PC-3 (cell line): ENCODE data around the gene GDAP1L1. TPM values are rescaled to one million over a fixed set of nuclear protein-coding genes. Genes with fewer than 3 reads are reported as not detected.

Experiments
- ATAC-seq: fragments of 200-7000 bp; cut with Tn5 transposase; 2 replicates; pipeline ENCODE4 v1.9.1; 2020; ENCODE audit warnings: mild to moderate bottlenecking, moderate library complexity
- BruUV-seq: library from RNA; stranded (reverse); fragments of 400-500 nt; replicated peaks from 2 replicates; lab custom pipeline; 2021; lab: Mats Ljungman, UMichigan
- CTCF ChIA-PET: fragments of 300-600 bp; sonication (Branson Sonifier 250); formaldehyde crosslinking; loops from one replicate; lab custom pipeline; 2022; ENCODE audit warnings: antibody characterized with exemption; lab: Charles Lee
- POLR2A ChIA-PET: fragments of 300-600 bp; sonication (Branson Sonifier 250); formaldehyde crosslinking; loops from one replicate; lab custom pipeline; 2022; ENCODE audit warnings: antibody characterized with exemption; ENCODE audit not compliant: unreplicated experiment; lab: Charles Lee
- DNase-seq: peaks from one replicate; pipeline ENCODE4 v3.0.0-alpha.2; 2015
- H2AFZ ChIP-seq: fragments of 300-600 bp; sonication (generic); 2 replicates; pipeline ENCODE4 v1.6.0; 2016; ENCODE audit warnings: antibody characterized with exemption, low read length
- H3F3A ChIP-seq: fragments of 300-600 bp; sonication (generic); one replicate; pipeline ENCODE4 v1.6.0; 2017; ENCODE audit warnings: antibody characterized with exemption, low read length, control low read depth, mild to moderate bottlenecking; ENCODE audit not compliant: unreplicated experiment
- H3K27ac ChIP-seq: fragments of 300-600 bp; sonication (generic); 2 replicates; pipeline ENCODE4 v1.5.1; 2016; ENCODE audit warnings: mild to moderate bottlenecking, low read length
- H3K27me3 ChIP-seq: fragments of 300-600 bp; sonication (generic); 2 replicates; pipeline ENCODE4 v1.6.1; 2016; ENCODE audit warnings: low read length, mixed read lengths
- H3K36me3 ChIP-seq: fragments of 300-600 bp; sonication (generic); 2 replicates; pipeline ENCODE4 v1.6.1; 2016; ENCODE audit warnings: low read depth, mixed run types, low read length, mixed read lengths
- H3K4me1 ChIP-seq: fragments of 300-600 bp; sonication (generic); 2 replicates; pipeline ENCODE4 v1.5.1; 2016; ENCODE audit warnings: low read length; ENCODE audit not compliant: insufficient read depth
- H3K4me2 ChIP-seq: fragments of 300-600 bp; sonication (generic); 2 replicates; pipeline ENCODE4 v1.6.0; 2016; ENCODE audit warnings: low read length
- H3K4me3 ChIP-seq: fragments of 300-600 bp; sonication (generic); 2 replicates; pipeline ENCODE4 v1.5.1; 2016; ENCODE audit warnings: mild to moderate bottlenecking, low read length, mixed read lengths
- H3K79me2 ChIP-seq: fragments of 300-600 bp; sonication (generic); 2 replicates; pipeline ENCODE4 v1.6.1; 2017; ENCODE audit warnings: low read length, mixed read lengths
- H3K9ac ChIP-seq: fragments of 300-600 bp; sonication (generic); 2 replicates; pipeline ENCODE4 v1.6.0; 2016; ENCODE audit warnings: mild to moderate bottlenecking, low read length
- H3K9me2 ChIP-seq: fragments of 300-600 bp; sonication (generic); replicated peaks from 2 replicates; pipeline ENCODE4 v1.6.1; 2016; ENCODE audit warnings: mixed run types, low read length, mixed read lengths
- H3K9me3 ChIP-seq: fragments of 300-600 bp; sonication (generic); 2 replicates; pipeline ENCODE4 v1.6.1; 2016; ENCODE audit warnings: low read length, mixed read lengths
- H4K20me1 ChIP-seq: fragments of 300-600 bp; sonication (generic); 2 replicates; pipeline ENCODE4 v1.6.1; 2016; ENCODE audit warnings: low read length, mixed read lengths
- CTCF ChIP-seq: fragments of 300-600 bp; sonication (generic); conservative IDR thresholded peaks from 2 replicates; pipeline ENCODE4 v1.5.1; 2017; ENCODE audit warnings: antibody characterized with exemption, low read depth, mild to moderate bottlenecking, low read length
- EZH2 ChIP-seq: fragments of 300-600 bp; sonication (generic); IDR thresholded peaks from one replicate; pipeline ENCODE4 v1.6.1; 2017; ENCODE audit warnings: antibody characterized with exemption, mild to moderate bottlenecking, low read length; ENCODE audit not compliant: unreplicated experiment
- EZH2phosphoT487 ChIP-seq: fragments of 300-600 bp; sonication (generic); IDR thresholded peaks from 2 replicates; pipeline ENCODE4 v1.6.1; 2018; ENCODE audit warnings: mild to moderate bottlenecking, antibody characterized with exemption, low read length, borderline replicate concordance
- intact Hi-C: fragments of 100-400 bp; cut with micrococcal nuclease; formaldehyde crosslinking; loops from 2 replicates; pipeline ENCODE4 v1.9.0; 2023
- total RNA-seq: library from RNA; depleted of rRNA; stranded (reverse); fragments of >200 nt; gene quantifications from 2 replicates; pipeline ENCODE4 v1.2.3, GENCODE V29; 2014

Gene GDAP1L1
- total RNA-seq, 1 experiment from 2014 or later: not detected

DNA sequence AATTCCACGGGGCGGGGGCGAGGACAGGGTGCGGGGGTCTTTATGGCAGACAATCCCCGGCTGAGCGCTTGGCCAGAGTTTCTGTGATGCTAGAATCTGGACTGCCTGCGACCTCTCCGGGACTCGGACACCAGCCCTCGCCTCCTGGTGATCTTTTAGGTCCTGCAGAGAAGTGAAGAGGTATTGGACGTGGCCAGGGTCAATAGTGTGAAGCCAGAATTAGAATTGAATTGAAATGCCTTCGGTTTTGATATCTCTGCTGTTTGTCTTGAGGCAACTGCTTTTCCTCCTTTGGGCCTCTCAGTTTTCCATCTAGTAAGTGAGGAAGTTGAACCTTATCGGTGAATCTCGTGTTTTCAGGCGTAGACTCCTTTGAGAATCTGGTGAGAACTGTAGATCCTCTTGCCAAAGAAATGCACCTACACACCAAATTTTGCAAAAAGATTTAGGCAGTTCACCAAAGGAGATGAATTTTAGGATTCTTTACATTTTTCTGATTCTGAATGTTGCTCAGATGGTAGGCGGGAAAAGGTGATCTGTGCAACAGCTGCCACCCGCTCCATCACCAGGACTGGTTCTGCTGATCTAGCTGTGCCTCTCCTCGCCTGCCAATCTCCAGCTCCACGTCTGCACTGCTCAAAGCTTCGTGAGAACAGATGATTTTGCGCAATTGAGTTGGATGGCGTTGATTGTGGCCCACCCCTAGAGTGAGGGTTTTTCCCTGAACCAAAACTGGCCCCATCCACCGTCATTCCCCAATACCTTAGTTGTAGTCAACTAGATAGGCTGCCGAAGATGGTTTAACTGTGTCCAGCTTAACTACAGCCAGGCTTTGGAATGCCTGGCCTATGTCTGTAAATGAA is 35.7 kb upstream of the GDAP1L1 start:
- peak overlapping the region; percentile 87 for H3K4me3 ChIP-seq
- peak overlapping the region; percentile 66 for H2AFZ ChIP-seq
- no peak for TF ChIP-seq CTCF
- no peak for TF ChIP-seq EZH2phosphoT487
- TF ChIP-seq EZH2: no peak
- peaks cover 21% of the 10 kb centered on the region for H4K20me1 ChIP-seq
- H3K4me1 ChIP-seq: peaks cover 41% of the 10 kb centered on the region
- intact Hi-C loops: loop anchor here (5.0 to 10.0 kb wide), 2 partner anchors 367 to 521 kb away; no protein-coding TSS in a partner anchor
- CTCF ChIA-PET: no interaction called here
- POLR2A ChIA-PET: interaction anchor here (0.6 kb wide), 1 partner anchor 250 kb away, joined by 3 read pairs; no protein-coding TSS in a partner anchor
- BruUV-seq: TSS peak; percentile 85
- ATAC-seq (peak; percentile 7; the same call in 1 of the 2 replicates), DNase-seq (no peak)
- peaks cover 52% of the 10 kb centered on the region for H3K79me2 ChIP-seq
- H3K9me2 ChIP-seq: no peaks in the 10 kb centered on the region
- H3K27me3 ChIP-seq: no peaks in the 10 kb centered on the region
- H3K9me3 ChIP-seq: no peaks in the 10 kb centered on the region
- H3K36me3 ChIP-seq: peaks cover 1% of the 10 kb centered on the region; the same call in 1 of the 2 replicates
- H3K27ac ChIP-seq: peak overlapping the region; percentile 35
- H3K4me2 ChIP-seq: peak overlapping the region; percentile 97
- H3F3A ChIP-seq: no peaks in the 10 kb centered on the region
- peak overlapping the region; percentile 59 for H3K9ac ChIP-seq

DNA sequence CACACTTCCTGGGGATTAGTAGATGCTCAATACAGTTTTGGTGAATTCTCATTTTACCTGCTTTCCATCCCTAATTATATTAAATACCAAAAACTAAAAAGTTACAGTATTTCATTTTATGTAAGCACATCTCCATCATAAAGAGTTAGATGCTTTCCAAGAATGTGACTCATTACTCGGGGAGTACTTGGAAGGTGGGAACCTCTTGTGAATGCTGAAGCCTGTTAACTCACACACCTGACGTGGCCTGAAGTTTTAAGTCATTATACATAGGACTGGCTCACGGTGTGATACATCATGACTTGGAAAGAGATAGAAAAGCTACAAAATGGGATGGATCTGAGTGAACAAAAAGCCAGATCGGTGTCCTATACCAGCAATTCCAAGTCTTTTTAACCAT is 34.3 kb upstream of the GDAP1L1 start:
- H3K27me3 ChIP-seq: no peaks in the 10 kb centered on the region
- DNase-seq: peak; percentile 77
- 0 out of 2 replicates have a peak overlapping the region, but pooled peaks have one; percentile 5 for H3K4me2 ChIP-seq
- intact Hi-C loops: loop anchor here (5.0 to 10.0 kb wide), 2 partner anchors 368 to 520 kb away; no protein-coding TSS in a partner anchor
- ChIA-PET CTCF (interaction anchor here (0.6 kb wide), 2 partner anchors 156 to 249 kb away, joined by 3 to 4 read pairs; no protein-coding TSS in a partner anchor), POLR2A (no interaction called here)
- H3F3A ChIP-seq: no peaks in the 10 kb centered on the region
- no TSS peak for BruUV-seq
- H2AFZ ChIP-seq: no peak overlapping the region
- H3K36me3 ChIP-seq: no peaks in the 10 kb centered on the region
- H3K4me3 ChIP-seq: no peak overlapping the region
- H4K20me1 ChIP-seq: peaks cover 21% of the 10 kb centered on the region
- TF ChIP-seq CTCF: no peak
- no peak for TF ChIP-seq EZH2
- no peak for TF ChIP-seq EZH2phosphoT487
- peaks cover 38% of the 10 kb centered on the region for H3K79me2 ChIP-seq
- no peak overlapping the region for H3K27ac ChIP-seq
- ATAC-seq: no peak
- no peaks in the 10 kb centered on the region for H3K9me3 ChIP-seq
- peaks cover 28% of the 10 kb centered on the region for H3K4me1 ChIP-seq
- H3K9me2 ChIP-seq: no peaks in the 10 kb centered on the region
- H3K9ac ChIP-seq: no peak overlapping the region
